Urothelium cell line (cell line): ENCODE results near the gene PPP2R3B.
"Not testable (repeated sequence)": the region's sequence is repeated elsewhere in the genome, so short reads cannot be mapped to it uniquely, and the experiment has no call there.

Source experiments
- DNase-seq: peaks from one replicate; pipeline ENCODE4 v3.0.0; 2011; ENCODE audit warnings: low spot score, mixed read lengths
- FAIRE-seq: peaks from 2 replicates; lab custom pipeline; 2011; peaks lifted over from hg19 to GRCh38; lab: Jason Lieb, UNC

The PPP2R3B gene

DNA sequence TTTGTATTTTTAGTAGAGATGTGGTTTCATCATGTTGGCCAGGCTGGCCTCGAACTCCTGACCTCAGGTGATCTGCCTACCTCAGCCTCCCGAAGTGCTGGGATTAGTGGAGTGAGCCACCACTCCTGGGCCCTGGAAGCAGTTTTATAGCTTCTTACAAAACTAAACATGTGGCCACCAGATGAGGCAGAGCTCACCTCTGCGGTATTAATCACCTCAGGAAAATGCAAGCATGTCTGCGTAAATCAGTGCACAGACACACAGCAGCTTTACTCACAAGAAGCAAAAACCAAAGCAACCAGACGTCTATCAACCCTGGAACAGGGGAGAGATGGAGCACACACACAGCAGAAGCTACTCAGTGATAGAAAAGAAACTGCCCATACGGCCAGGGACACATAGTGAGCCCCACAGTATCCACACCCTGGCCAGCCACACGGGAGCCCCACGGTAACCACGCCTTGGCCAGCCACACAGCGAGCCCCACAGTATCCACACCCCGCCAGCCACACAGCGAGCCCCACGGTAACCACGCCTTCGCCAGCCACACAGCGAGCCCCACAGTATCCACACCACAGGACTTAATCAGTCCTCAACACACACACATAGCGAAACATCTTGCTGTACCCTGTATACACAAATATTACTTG, 30.2 kb downstream of the PPP2R3B start:
- FAIRE-seq = no peak
- no peak for DNase-seq

DNA sequence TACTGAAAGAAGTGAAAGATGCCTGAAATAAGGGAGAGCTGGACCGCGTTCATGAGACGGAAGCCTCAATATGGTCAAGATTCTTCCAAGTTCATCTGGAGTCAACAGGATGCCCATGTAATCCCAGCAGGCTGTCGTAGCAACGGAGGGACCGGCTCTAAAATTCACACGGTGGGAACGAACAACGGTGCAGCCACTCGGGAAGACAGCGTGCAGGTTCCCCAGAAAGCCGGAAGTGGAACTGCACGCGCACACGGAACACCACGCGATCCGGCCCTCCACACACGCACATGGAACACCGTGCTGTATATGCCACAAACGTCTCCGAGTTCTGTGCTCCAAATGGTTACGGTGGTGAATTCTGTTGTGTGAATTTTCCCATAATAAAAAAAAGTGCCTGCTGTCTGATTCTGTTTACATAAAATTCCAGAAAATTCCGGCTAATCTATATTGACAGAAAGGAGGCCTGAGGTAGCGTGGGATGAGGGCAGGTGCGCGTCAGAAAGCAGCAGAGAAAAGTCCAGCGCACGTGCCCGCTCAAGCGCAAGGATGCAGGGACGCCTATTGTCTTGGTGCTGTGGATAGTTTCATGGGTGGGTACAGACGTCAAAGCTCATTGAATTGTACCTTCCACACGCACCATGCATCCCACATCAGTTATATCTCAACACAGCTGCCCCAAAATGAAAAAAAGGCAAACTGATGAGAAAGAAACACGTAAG, 31.2 kb downstream of the PPP2R3B start:
- FAIRE-seq (no peak), DNase-seq (no peak)

GRCh38 chrX:353566-354535, 32.9 kb downstream of the PPP2R3B start:
- DNase-seq (no peak), FAIRE-seq (no peak)

- no peak for FAIRE-seq
- DNase-seq = no peak
These were observed 34.0 kb downstream of the PPP2R3B start for GRCh38 chrX:352582-353314.

GRCh38 chrX:352181-352580, 34.5 kb downstream of the PPP2R3B start:
- no peak for FAIRE-seq
- DNase-seq = no peak

DNA sequence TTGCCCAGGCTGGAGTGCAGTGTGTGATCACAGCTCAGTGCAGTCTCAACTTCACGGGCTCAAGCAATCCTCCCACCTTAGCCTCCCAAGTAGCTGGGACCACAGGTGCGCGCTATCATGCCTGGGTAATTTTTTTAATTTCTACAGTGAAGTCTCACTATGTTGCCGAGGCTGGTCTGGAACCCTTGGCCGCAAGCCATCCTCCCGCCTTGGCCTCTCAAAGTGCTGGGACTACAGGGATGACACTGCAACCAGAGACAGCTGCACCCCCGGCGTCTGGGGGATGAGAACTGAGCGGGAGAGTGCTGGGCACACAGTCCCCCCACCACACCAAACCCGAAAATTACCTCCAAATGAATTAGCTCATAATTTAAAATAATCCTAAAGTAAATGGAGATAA, 35.0 kb downstream of the PPP2R3B start:
- no peak for DNase-seq
- FAIRE-seq = no peak

GRCh38 chrX:351324-351641, 35.4 kb downstream of the PPP2R3B start:
- FAIRE-seq = not testable (repeated sequence)

DNA sequence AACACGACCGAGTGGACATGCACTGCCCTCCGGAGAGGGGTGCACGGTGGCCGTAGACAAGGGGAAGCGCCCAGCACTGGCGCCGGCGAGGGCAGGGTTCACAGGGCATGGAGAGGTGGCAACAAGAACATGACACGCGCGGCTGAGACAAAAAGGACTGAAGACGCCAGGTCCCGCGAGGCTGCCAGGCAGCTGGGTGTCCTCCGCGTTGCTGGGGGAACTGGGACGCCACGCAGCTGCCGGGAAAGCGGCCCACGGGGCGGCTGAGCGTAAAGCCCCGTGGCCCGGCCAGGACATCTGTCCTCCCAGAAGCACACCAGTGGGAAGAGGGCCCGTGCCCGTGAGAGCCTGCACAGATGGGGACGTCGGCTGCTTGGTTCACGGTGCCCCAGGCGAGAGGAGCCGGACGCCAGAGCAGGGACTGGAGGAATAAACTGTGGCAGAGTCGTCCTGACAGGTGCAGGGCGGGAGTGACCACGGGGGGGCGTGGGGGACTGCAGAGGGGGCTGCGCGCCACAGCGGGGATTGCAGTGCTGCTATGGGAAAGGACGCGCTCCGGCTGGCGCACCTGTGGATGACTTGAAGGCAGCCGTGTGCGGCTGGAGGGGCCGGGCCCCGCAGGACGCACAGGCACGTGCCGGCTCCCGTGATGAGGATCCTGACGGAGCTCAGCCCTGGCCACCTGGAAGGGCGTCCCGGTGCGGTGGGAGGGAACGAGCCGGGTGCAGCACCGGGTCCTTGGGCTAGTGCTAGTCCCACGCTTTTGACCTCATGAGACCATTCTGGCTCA, 36.0 kb downstream of the PPP2R3B start:
- no peak for DNase-seq
- no peak for FAIRE-seq

More at GRCh38 chrX:351324-351641, 35.4 kb downstream of the PPP2R3B start:
- DNase-seq = not testable (repeated sequence)

DNA sequence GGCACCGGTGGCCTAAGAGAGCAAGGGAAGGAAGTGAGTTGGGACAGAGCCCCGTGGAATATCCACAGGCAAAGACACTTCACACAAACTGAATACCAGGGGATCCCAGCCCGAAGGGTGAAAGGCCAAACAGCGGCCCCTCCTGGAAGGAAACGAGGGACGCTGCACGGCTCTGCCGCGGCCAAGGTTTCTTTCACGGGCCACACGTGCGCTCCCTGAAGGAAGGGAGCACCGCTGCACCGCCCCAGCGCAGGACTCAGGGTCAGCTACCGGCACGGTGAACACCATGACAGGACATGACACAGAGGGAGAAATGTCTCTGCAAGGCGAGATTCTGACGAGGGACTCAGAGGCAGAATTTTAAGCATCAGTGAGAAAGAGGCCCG, 36.6 kb downstream of the PPP2R3B start:
- no peak for FAIRE-seq
- DNase-seq = no peak

DNA sequence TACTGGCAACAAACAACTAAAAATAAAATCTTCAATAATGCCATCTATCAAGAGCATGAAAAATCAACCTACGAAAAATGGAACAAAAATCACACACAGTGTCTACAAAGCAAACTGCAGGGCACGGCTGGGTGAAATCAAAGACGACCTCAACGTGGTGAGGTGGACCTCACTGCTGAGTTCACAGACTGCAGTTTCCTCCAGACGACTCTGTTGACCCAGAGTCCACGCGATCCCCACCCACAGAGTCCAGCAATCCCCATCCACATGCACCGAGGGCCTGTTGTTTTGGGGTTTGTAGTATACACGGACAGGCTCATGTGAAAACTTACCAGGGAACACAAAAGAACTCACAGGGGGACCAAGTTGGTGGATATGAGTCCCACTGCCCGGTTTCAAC, 37.0 kb downstream of the PPP2R3B start:
- DNase-seq (no peak), FAIRE-seq (no peak)

- FAIRE-seq = no peak
- DNase-seq = no peak
These were observed 37.5 kb downstream of the PPP2R3B start for GRCh38 chrX:349196-349595.

DNA sequence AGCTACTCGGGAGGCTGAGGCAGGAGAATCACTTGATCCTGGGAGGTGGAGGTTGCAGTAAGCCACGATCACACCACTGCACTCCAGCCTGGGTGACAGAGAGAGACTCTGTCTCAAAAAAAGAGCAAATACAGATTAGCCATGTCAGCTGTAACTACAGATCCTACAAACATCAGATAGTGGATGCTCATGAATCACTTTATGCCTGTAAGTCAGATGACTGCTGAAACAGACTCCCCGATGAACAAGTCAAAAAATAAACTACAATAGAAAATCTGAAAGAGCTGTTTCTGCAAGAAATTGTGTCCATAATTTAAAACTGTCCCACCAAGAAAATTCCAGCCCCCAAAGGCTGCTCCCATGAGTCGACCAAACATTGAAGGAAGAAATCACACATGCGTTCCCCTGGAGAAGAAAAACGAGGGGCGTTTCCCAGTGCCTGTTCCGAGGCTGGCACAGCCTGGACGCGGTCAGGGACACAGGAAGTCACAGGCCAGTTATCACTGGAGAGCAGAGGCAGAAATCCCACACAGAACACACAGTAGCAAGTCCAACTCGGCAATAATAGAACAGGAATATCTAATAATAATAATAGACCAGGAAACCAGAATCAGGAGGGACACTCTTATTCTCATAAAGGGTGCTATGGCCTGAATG, 38.1 kb downstream of the PPP2R3B start:
- DNase-seq (no peak), FAIRE-seq (no peak)

DNA sequence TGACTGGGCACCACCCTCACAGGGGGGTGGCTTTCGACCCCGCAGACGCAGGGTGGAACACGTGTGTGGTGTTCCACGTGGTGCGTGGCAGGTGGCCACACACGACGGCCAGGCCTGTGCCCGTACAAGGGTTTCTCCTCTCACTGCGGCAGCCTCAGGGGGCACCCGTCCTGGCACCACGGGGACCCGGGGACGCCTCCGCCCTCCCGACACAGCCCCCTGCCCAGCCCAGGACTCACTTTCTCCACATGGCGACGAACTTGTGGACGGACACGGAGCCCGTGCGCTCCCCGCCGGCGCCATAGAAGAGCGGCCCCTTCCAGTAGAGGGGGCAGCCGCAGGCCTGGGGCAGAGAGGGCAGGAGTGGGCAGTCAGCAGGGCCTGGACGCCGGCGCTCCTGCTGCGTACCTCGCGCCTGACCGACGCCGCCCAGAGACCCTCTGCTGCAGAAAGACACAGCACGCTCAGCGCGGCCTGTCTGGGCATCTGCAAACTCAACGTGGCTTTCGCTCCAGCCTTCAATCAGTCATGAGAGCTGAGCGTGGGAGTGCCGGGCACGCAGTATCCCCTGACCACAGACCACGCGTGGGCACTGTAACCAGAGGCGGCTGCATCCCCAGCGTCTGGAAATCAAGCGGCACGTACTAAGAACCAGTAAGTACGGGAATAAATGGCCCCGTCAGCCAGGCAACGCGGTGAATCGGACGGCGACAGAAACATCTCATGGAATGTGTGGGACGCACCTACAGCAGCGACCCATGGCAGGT, 39.2 kb downstream of the PPP2R3B start:
- DNase-seq = no peak
- FAIRE-seq = no peak

- FAIRE-seq = no peak
These were observed 40.5 kb downstream of the PPP2R3B start for GRCh38 chrX:346034-346813.

DNA sequence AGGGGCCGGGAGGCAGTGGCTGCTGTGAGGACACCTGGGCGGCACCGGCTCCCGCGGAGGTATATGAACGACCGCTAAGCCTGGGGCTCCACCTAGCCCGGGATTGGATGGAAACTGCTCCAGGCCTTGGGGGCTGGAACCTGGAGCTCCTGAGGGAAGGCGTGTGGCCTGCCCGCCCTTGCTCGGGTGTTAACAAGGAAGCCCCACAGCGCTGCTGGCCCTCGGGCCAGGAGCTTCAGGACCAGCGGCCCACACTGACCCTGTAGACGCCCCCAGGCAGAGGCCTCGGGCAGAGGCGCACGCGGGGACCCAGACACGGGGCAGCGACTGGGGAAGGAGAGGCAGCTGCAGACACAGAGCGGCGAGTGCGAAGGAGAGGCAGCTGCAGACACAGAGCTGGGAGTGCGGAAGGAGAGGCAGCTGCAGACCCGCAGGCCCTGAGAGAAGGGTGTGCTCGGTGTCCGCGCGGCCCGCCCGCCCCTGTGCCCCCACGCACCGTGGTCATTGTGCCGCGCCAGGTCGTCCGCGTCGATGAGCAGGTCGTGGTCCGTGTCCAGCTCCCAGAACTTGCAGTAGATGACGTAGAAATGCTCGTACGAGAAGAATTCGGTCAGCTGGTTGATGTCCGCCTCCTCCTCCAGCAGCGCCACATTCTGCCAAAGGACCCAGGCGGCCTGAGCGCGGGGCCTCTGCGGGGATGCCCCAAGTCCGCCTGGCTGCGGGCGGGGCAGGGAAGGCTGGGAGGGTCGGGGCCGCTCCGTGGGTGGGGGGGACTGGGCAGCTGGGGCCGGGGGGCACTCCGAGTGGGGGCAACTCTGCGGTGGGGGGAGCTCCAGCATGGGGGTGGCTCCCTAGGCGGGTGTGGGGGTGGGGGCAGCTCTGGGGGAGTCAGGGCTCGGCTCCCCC, 41.4 kb downstream of the PPP2R3B start:
- FAIRE-seq (no peak), DNase-seq (no peak)

More at GRCh38 chrX:346034-346813, 40.5 kb downstream of the PPP2R3B start:
- DNase-seq = no peak

DNA sequence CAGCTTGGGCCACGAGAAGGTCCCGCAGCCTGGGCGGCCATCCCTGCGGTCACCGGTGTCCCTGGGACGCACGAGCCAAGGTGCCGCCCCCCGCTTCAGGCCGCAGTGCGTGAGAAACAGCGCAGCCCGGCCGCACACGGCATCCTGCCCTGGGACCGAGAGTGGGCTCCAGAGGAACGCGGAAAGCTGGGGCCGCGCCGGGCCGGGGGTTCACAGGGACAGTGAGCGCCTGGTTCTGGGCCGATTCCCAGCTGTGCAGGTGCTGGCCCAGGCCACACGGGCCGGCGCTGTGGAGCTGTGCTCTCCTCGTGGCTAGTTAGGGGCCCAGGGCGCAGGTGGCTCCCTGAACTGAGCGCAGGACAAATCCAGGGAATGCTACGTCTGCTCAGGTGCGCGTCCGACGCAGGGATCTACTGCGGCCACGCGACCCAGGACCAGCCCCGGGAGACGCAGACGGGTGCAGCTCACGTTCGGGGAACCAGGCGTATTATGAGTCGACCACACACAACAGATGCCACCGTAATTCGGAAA, 42.3 kb downstream of the PPP2R3B start:
- FAIRE-seq = no peak

More for the DNA sequence above, 42.3 kb downstream of the PPP2R3B start:
- DNase-seq = no peak
